NCI-H2227 (cell line): Measurements from ENCODE around the gene AGPAT4.
"Not testable (repeated sequence)": the region's sequence is repeated elsewhere in the genome, so short reads cannot be mapped to it uniquely, and the experiment has no call there.

Experiments
- DNase-seq: peaks from one replicate; lab custom pipeline; 2025; ENCODE audit not compliant: unreplicated experiment; lab: John Stamatoyannopoulos, UW

The AGPAT4 gene

GRCh38 chr6:161141173-161141572, 132.7 kb downstream of the AGPAT4 start:
- DNase-seq: no peak

- no peak for DNase-seq
These were observed 133.3 kb downstream of the AGPAT4 start for GRCh38 chr6:161140554-161140875.

DNA sequence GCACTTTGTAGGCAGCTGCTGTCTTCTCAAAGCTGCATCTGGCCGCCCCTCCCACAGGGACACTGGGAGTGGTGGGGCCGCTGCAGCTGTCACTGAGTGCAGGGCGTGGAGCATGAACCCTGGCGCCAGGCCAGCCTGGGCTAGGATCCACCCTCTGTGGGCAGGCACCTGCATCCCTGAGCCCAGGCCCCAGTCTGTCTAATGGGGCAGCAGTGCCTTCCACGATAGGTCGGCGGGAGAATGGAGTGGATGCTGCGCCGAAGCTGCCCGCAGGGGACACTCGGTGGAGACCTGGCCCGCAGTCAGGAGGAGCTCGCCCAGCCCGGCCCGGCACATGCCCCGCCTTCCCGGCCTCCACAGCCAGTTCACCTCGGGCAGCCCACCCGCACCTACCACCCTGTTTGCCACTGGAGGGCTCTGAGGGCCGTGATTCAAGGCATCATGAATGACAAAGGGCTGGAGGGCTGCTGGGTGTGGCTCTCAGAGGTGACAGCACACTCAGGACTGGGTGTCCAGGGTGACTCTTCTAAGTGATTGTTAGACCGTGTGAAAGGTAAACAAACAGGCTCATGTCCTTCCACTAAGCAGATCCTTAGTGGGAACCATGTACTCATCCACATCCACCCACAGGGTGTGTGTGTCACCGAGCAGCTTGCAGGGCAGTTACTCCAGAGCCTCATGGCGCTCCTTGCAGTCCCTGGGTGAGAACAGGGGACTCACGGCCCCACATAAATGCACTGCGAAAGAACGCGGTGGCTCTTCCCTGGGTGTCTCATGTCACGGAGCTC, 133.9 kb downstream of the AGPAT4 start:
- no peak for DNase-seq

DNA sequence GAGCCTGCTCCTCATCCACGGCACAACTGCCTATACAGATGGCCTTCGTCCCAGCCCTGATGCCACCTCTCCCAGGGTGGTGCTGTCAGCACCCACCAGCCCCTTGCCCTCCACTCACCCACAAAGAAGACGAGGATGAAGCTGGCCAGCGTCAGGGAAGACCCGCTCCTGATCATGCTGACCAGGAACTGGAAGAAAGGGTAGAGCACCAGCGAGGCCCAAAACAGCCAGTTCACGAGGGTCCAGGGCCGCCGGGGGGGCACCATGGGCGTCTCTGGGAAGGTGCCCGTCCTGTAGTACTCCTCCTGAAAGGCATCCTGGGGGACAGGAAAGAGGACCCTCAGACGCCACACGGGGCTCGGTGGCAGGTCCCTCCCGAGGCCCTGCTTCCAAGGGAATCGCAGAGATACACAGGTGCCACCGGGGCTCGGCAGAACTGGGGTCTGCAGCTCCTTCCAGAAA, 134.5 kb downstream of the AGPAT4 start:
- no peak for DNase-seq

DNA sequence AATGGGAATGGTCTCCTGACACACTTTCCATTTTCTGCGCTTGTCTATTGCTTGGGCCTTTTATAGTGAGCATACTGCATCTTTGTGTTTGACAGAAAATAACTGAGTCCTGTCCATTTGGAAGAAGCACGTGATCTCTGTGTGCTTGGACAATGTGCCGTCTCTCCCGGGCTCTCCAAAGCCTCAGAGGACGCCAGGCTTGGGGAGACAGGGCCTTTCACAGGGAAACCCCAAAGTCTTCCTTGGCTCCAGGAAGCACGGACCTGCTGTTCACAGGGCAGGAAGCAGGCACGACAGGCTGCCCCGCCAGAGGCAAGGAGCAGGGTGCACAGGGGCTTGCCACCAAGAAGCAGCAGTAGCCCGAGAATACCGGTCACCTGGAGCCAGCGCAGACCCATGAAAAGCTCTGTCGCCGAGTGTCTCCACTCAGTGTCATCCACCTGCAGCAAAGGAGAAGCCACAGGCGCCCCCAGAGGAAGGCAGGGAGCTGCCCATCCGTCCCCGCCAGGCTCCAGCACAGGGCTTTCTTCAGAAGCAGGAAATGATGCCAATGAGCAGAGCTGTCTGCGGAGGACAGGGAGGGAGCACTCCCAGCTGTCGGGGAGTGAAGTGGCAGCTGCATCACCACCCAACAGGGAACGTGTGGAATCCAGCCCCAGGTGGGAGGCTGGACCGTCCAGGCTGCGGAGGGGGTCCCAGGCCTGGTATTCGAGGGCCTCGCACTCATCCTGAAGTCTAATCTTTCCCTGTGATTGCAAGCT, 135.1 kb downstream of the AGPAT4 start:
- no peak for DNase-seq

GRCh38 chr6:161137839-161138542, 135.9 kb downstream of the AGPAT4 start:
- DNase-seq: no peak

DNA sequence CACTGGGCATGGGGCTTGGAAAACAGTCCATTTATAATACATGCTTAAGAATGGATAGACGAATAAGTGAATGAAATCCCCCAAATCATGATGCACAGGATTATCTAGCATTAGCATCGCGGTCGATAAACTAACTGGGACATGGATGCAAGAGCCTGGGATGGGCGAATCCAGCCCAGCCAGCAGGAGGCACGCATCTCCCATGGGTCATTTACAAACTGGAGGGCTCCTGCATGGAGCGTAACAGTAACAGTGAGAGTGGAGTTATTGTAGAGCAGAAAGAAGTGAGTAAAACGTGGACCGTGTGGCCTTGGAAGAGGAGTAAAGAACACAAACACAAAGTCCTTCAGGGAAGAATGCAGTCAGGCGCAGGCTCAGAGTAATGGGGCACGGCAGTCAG, 136.5 kb downstream of the AGPAT4 start:
- DNase-seq: no peak

GRCh38 chr6:161136655-161137054, 137.2 kb downstream of the AGPAT4 start:
- no peak for DNase-seq

DNA sequence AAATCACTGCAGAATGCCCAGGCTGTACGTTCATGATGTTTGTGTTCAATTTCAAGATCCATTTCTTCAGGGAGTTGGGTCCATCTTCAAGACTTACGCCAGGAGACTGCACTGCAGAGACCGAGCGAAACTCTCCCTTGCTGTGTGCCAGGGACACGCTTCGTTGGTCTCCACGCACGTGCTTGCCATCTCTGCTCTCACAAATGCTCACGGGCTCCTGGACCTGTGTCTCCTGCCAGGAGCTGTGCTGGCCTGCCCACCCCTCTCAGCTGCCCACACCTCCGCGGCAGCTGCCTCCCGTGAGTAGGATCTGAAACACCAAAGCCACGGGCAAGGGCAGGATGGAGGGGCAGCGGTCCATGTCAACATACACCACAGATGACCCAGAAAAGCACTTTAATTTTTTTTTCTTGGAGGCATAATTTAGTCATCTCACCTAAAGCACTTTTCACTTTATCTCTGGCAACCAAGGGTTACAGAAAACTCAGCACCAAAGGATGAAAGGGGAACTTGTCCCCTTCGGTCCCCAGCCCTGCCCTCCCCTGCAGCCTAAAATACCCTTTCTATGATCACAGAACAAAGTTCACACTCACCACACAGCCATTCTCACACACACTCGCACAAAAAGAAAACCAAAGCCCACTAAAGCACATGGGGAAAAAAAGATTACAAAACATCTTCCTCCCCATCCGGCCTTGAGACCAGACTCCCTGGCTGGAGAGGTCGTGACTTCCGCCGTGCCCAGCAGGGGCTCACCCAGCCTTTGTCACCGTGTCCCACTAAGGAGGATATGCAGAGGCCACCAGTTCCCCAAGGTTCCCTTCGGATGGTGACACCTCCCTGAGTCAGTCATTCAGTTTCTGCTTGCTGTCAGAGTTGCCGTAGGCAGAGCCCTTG, 137.9 kb downstream of the AGPAT4 start:
- no peak for DNase-seq

DNA sequence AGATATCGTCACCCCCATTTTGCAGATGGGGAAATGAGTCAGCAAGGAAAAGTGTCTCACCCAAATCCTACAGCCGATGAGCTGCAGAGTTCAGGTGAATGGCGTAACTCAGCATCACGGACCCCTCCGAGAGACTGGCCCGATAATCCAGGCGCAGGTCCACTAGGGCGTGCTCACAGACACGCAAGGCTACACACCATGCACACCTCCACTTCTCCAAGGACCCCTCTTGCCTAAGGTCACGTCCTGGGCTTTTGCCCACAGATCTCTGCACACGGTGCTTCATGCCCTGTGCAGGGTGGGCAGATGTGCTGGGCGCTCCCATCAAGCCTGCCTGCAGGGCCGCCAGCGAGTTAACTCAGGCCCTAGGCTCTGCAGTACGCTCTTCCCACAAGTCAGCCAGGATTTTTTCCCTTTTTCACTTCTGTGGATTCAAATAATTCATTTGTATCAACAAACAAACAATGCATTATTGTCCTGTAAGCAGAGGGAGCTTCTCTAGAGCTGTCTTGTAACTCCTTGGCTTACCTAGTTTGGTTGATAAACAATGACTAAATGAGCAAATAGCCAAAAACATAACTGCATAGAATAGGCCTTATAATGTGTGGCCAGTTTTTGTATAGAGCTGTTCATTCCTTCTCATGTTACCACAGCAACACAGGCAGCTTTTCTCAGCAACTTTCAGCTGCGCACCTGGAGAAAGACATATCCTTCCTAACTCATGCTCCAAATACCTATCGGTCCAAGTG, 139.1 kb downstream of the AGPAT4 start:
- DNase-seq: no peak

- no peak for DNase-seq
These were observed 139.9 kb downstream of the AGPAT4 start for GRCh38 chr6:161133963-161134362.

DNA sequence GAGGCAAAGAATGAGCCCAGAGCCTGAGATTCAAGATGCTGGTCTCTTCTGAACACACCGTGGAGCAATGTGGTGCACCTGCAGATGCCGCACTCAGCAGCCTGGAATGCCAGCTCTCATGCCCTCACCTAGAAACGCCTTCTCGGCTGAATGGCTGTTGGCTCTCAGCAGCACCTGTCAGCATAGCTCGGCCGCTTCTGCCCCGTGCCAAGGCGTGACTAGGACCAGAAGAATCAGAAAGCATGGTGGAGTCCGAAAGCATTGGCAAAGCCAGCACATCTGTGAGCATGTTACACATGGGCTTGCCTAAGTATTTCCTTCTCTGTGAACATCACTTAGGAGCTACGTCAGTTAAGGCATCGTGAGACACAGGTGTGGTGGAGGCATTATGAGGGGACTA, 141.5 kb downstream of the AGPAT4 start:
- no peak for DNase-seq

DNA sequence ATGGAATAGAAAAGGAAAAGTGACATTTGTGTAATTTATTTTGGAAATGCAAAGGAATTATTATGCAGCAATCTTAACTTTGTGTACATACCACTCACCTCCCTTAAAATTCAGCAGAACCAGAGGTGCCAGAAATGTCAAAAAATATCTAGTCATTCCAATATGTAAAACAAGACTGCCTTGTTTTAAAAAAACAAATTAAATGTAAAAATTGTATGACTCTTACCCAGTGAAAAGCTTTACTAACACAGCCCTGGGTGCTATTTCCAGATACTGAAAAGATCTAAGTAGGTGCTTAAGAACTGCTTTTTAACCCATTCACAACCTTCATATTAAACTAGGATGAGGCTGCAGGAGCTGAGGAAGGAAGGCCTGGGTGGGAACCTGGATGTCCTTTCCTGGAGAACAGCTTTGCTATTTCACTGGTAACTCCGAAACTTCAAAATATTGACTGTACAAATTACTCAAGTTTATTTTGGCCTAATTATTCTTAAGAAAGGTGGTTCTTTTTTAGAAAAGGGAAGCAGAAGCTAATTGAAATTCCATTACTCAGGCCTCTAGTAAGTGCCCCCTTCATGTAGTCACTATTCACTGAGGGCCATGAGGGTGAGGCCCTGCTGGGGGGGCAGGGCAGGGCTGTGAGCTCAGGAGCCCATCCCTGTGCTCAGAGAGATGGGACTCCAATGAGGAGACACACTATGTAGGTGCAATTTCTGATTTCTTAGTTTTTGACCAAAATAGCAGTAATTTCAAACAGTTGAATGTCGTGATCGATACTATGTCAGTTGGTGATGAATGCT, 142.7 kb downstream of the AGPAT4 start:
- no peak for DNase-seq

- DNase-seq: no peak
These were observed 143.3 kb downstream of the AGPAT4 start for GRCh38 chr6:161130541-161130940.

GRCh38 chr6:161128680-161129196, 145.1 kb downstream of the AGPAT4 start:
- no peak for DNase-seq

- no peak for DNase-seq
These were observed 145.6 kb downstream of the AGPAT4 start for GRCh38 chr6:161128230-161128629.

GRCh38 chr6:161127071-161127740, 146.7 kb downstream of the AGPAT4 start:
- DNase-seq: no peak

GRCh38 chr6:161125591-161125990, 148.3 kb downstream of the AGPAT4 start:
- no peak for DNase-seq

DNA sequence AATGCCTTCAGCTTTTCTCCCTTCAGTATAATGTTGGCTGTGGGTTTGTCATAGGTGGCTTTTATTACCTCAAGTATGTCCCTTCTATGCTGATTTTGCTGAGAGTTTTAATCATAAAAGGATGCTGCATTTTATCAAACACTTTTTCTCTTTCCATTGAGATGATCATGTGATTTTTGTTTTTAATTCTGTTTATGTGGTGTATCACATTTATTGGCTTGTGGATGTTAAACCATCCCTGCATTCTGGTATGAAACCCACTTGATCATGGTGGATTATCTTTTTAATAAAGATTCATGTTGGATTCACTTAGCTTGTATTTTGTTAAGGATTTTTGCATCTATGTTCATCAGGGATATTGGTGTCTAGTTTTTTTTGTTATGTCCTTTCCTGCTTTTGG, 150.5 kb downstream of the AGPAT4 start:
- not testable (repeated sequence) for DNase-seq
